ENCODE results near the gene IFT88.
A peak's percentile ranks its signal among the peaks of the same experiment; 100 is the strongest.
"Not testable (repeated sequence)": the region's sequence is repeated elsewhere in the genome, so short reads cannot be mapped to it uniquely, and the experiment has no call there.

The IFT88 gene

GRCh38 chr13:20636079-20636478, 69.1 kb downstream of the IFT88 start:
- no peak for DNase-seq (ENCODE audit: low spot score)

GRCh38 chr13:20637811-20638210, 70.9 kb downstream of the IFT88 start:
- DNase-seq (ENCODE audit: low spot score) = no peak

GRCh38 chr13:20647758-20648157, 80.8 kb downstream of the IFT88 start:
- no peak for DNase-seq (ENCODE audit: low spot score)

- DNase-seq (ENCODE audit: low spot score) = no peak
Measured at GRCh38 chr13:20652946-20653345, 86.0 kb downstream of the IFT88 start.

- no peak for DNase-seq (ENCODE audit: low spot score)
Measured at GRCh38 chr13:20654156-20654555, 87.2 kb downstream of the IFT88 start.

GRCh38 chr13:20658451-20659040, 91.6 kb downstream of the IFT88 start:
- DNase-seq (ENCODE audit: low spot score) = no peak

GRCh38 chr13:20664351-20664750, 97.4 kb downstream of the IFT88 start:
- DNase-seq (ENCODE audit: low spot score) = no peak

- no peak for DNase-seq (ENCODE audit: low spot score)
Measured at GRCh38 chr13:20666948-20667347, 100.0 kb downstream of the IFT88 start.

- DNase-seq (ENCODE audit: low spot score) = no peak
Measured at GRCh38 chr13:20667857-20668437, 101.0 kb downstream of the IFT88 start.

GRCh38 chr13:20669162-20669561, 102.2 kb downstream of the IFT88 start:
- no peak for DNase-seq (ENCODE audit: low spot score)

- no peak for DNase-seq (ENCODE audit: low spot score)
Measured at GRCh38 chr13:20671789-20672188, 104.8 kb downstream of the IFT88 start.

GRCh38 chr13:20672772-20673171, 105.8 kb downstream of the IFT88 start:
- DNase-seq (ENCODE audit: low spot score) = peak; percentile 10

- DNase-seq (ENCODE audit: low spot score) = no peak
Measured at GRCh38 chr13:20673715-20674114, 106.8 kb downstream of the IFT88 start.

- DNase-seq (ENCODE audit: low spot score) = no peak
Measured at GRCh38 chr13:20676213-20676612, 109.3 kb downstream of the IFT88 start.

- DNase-seq (ENCODE audit: low spot score) = not testable (repeated sequence)
Measured at GRCh38 chr13:20678606-20679005, 111.6 kb downstream of the IFT88 start.

GRCh38 chr13:20679879-20680278, 112.9 kb downstream of the IFT88 start:
- DNase-seq (ENCODE audit: low spot score) = no peak

GRCh38 chr13:20680416-20681080, 113.6 kb downstream of the IFT88 start:
- no peak for DNase-seq (ENCODE audit: low spot score)

GRCh38 chr13:20681481-20681880, 114.5 kb downstream of the IFT88 start:
- DNase-seq (ENCODE audit: low spot score) = peak; percentile 31

- no peak for DNase-seq (ENCODE audit: low spot score)
Measured at GRCh38 chr13:20682061-20682460, 115.1 kb downstream of the IFT88 start.

- DNase-seq (ENCODE audit: low spot score) = no peak
Measured at GRCh38 chr13:20684041-20684440, 117.1 kb downstream of the IFT88 start.

GRCh38 chr13:20684546-20684945, 117.6 kb downstream of the IFT88 start:
- no peak for DNase-seq (ENCODE audit: low spot score)

- no peak for DNase-seq (ENCODE audit: low spot score)
Measured at GRCh38 chr13:20685092-20685491, 118.1 kb downstream of the IFT88 start.

GRCh38 chr13:20686167-20686566, 119.2 kb downstream of the IFT88 start:
- DNase-seq (ENCODE audit: low spot score) = no peak

Measured in AG08396 (cell line).